GM18507 (cell line): ENCODE results near the gene VAT1L.
"Not testable (repeated sequence)": the region's sequence is repeated elsewhere in the genome, so short reads cannot be mapped to it uniquely, and the experiment has no call there.

Experiments
- DNase-seq: peaks from one replicate; pipeline ENCODE4 v3.0.0; 2011; ENCODE audit warnings: low read depth; ENCODE audit not compliant: insufficient read length; ENCODE audit errors: extremely low spot score
- FAIRE-seq: peaks from 2 replicates; lab custom pipeline; 2011; peaks lifted over from hg19 to GRCh38; lab: Jason Lieb, UNC

The VAT1L gene

GRCh38 chr16:77970371-77970770, 182.0 kb downstream of the VAT1L start:
- DNase-seq, result no peak
- FAIRE-seq, result no peak

- FAIRE-seq (peak; percentile 82), DNase-seq (peak; percentile 30)
Observed at GRCh38 chr16:77971306-77972061, 183.1 kb downstream of the VAT1L start.

- FAIRE-seq (no peak), DNase-seq (no peak)
Observed at GRCh38 chr16:77972062-77972392, 183.7 kb downstream of the VAT1L start.

- FAIRE-seq (no peak), DNase-seq (no peak)
Observed at GRCh38 chr16:77974883-77975282, 186.5 kb downstream of the VAT1L start.

GRCh38 chr16:77975942-77976341, 187.6 kb downstream of the VAT1L start:
- FAIRE-seq (no peak), DNase-seq (no peak)

GRCh38 chr16:77977339-77977738, 189.0 kb downstream of the VAT1L start:
- FAIRE-seq (no peak), DNase-seq (no peak)

- FAIRE-seq (no peak), DNase-seq (no peak)
Observed at GRCh38 chr16:77985111-77985510, 196.7 kb downstream of the VAT1L start.

- FAIRE-seq, result no peak
- no peak for DNase-seq
Observed at GRCh38 chr16:77986011-77986740, 197.8 kb downstream of the VAT1L start.

- FAIRE-seq (no peak), DNase-seq (no peak)
Observed at GRCh38 chr16:77987810-77988209, 199.4 kb downstream of the VAT1L start.

GRCh38 chr16:77989846-77990245, 201.5 kb downstream of the VAT1L start:
- FAIRE-seq (no peak), DNase-seq (no peak)

- FAIRE-seq (no peak), DNase-seq (no peak)
Observed at GRCh38 chr16:77991701-77992100, 203.3 kb downstream of the VAT1L start.

GRCh38 chr16:77992381-77992780, 204.0 kb downstream of the VAT1L start:
- FAIRE-seq, DNase-seq: not testable (repeated sequence)

- DNase-seq (no peak), FAIRE-seq (no peak)
Observed at GRCh38 chr16:77993111-77993985, 205.0 kb downstream of the VAT1L start.

- FAIRE-seq (no peak), DNase-seq (no peak)
Observed at GRCh38 chr16:77995843-77996455, 207.6 kb downstream of the VAT1L start.

GRCh38 chr16:77998350-77999023, 210.1 kb downstream of the VAT1L start:
- no peak for DNase-seq
- FAIRE-seq, result no peak

GRCh38 chr16:78001451-78002025, 213.2 kb downstream of the VAT1L start:
- DNase-seq (no peak), FAIRE-seq (no peak)

- FAIRE-seq, result peak; percentile 97
- peak; percentile 67 for DNase-seq
Observed at GRCh38 chr16:78002915-78003538, 214.7 kb downstream of the VAT1L start.

GRCh38 chr16:78004517-78004916, 216.2 kb downstream of the VAT1L start:
- FAIRE-seq (no peak), DNase-seq (no peak)
